ENCODE measurements around the gene ARRDC5. TPM values are rescaled to one million over a fixed set of nuclear protein-coding genes. Genes with fewer than 3 reads are reported as not detected.

Gene ARRDC5
- total and polyA plus RNA-seq, 2 experiments from 2014 or later = not detected

GRCh38 chr19:4923276-4923747 is 20.6 kb upstream of the ARRDC5 start:
- 95% methylated on average over 21 of the region's 21 CpGs for WGBS (ENCODE audit: low lambda C conversion rate, missing lambda C conversion rate)
- no peaks in the 10 kb centered on the region for H4K20me1 ChIP-seq (ENCODE audit: insufficient read depth, poor library complexity, severe bottlenecking)
- no peak for DNase-seq (ENCODE audit: low spot score)
- peaks cover 49% of the 10 kb centered on the region for H3K79me2 ChIP-seq
- H3K36me3 ChIP-seq (replicated peaks; ENCODE audit: insufficient read depth, low read depth) = no peaks in the 10 kb centered on the region
- no peak overlapping the region for H3K4me3 ChIP-seq
- H3K9me2 ChIP-seq (replicated peaks; ENCODE audit: insufficient read depth) = no peaks in the 10 kb centered on the region
- no peak overlapping the region for H3K4me2 ChIP-seq
- no peak for TF ChIP-seq EZH2phosphoT487 (IDR thresholded peaks at IDR 0.05; ENCODE audit: low read depth, severe bottlenecking, unreplicated experiment)
- TF ChIP-seq EZH2 (IDR thresholded peaks at IDR 0.05; ENCODE audit: borderline replicate concordance) = no peak
- no peak for TF ChIP-seq CTCF (IDR thresholded peaks at IDR 0.05; ENCODE audit: poor library complexity)
- H3K9me3 ChIP-seq (ENCODE audit: low read depth) = no peaks in the 10 kb centered on the region
- no peak overlapping the region for H2AFZ ChIP-seq
- no peaks in the 10 kb centered on the region for H3K27me3 ChIP-seq
- H3K4me1 ChIP-seq (ENCODE audit: insufficient read depth) = no peaks in the 10 kb centered on the region
- no peak overlapping the region for H3K27ac ChIP-seq

- Histone ChIP-seq H4K20me1 (ENCODE audit: insufficient read depth, poor library complexity, severe bottlenecking) (no peaks in the 10 kb centered on the region), H3K9me2 (replicated peaks; ENCODE audit: insufficient read depth) (no peaks in the 10 kb centered on the region), H3K4me2 (no peak overlapping the region), H2AFZ (no peak overlapping the region), H3K4me3 (no peak overlapping the region), H3K27ac (no peak overlapping the region), H3K79me2 (peaks cover 52% of the 10 kb centered on the region), H3K4me1 (ENCODE audit: insufficient read depth) (no peaks in the 10 kb centered on the region), H3K9me3 (ENCODE audit: low read depth) (no peaks in the 10 kb centered on the region), H3K36me3 (replicated peaks; ENCODE audit: insufficient read depth, low read depth) (no peaks in the 10 kb centered on the region), H3K27me3 (no peaks in the 10 kb centered on the region)
- 91% methylated on average over 19 of the region's 22 CpGs for WGBS (ENCODE audit: low lambda C conversion rate, missing lambda C conversion rate)
- no peak for TF ChIP-seq CTCF (IDR thresholded peaks at IDR 0.05; ENCODE audit: poor library complexity)
- TF ChIP-seq EZH2phosphoT487 (IDR thresholded peaks at IDR 0.05; ENCODE audit: low read depth, severe bottlenecking, unreplicated experiment) = no peak
- TF ChIP-seq EZH2 (IDR thresholded peaks at IDR 0.05; ENCODE audit: borderline replicate concordance) = no peak
- DNase-seq (ENCODE audit: low spot score) = no peak
These were observed 20.0 kb upstream of the ARRDC5 start for GRCh38 chr19:4922530-4923275.

GRCh38 chr19:4916292-4917082 is 13.8 kb upstream of the ARRDC5 start:
- Histone ChIP-seq H3K79me2 (peaks cover 54% of the 10 kb centered on the region), H3K9me2 (replicated peaks; ENCODE audit: insufficient read depth) (no peaks in the 10 kb centered on the region), H3K27me3 (no peaks in the 10 kb centered on the region), H3K4me2 (no peak overlapping the region), H3K4me1 (ENCODE audit: insufficient read depth) (peaks cover 9% of the 10 kb centered on the region), H3K4me3 (no peak overlapping the region), H3K36me3 (replicated peaks; ENCODE audit: insufficient read depth, low read depth) (no peaks in the 10 kb centered on the region), H2AFZ (no peak overlapping the region), H3K9me3 (ENCODE audit: low read depth) (no peaks in the 10 kb centered on the region), H3K27ac (peak overlapping the region; percentile 43), H4K20me1 (ENCODE audit: insufficient read depth, poor library complexity, severe bottlenecking) (no peaks in the 10 kb centered on the region)
- no peak for DNase-seq (ENCODE audit: low spot score)
- WGBS (ENCODE audit: low lambda C conversion rate, missing lambda C conversion rate) = 96% methylated on average over 38 of the region's 41 CpGs
- TF ChIP-seq CTCF (IDR thresholded peaks at IDR 0.05; ENCODE audit: poor library complexity) (no peak), EZH2 (IDR thresholded peaks at IDR 0.05; ENCODE audit: borderline replicate concordance) (no peak), EZH2phosphoT487 (IDR thresholded peaks at IDR 0.05; ENCODE audit: low read depth, severe bottlenecking, unreplicated experiment) (no peak)

Data from hepatocyte (in vitro differentiated cells).